ENCODE measurements around the gene ARHGAP26.

The ARHGAP26 gene

GRCh38 chr5:143166661-143167420 lies 396.7 kb downstream of the ARHGAP26 start:
- H3K4me1 ChIP-seq (ENCODE audit: control insufficient read depth, insufficient read depth, low read length): no peaks in the 10 kb centered on the region
- H3K36me3 ChIP-seq (ENCODE audit: control insufficient read depth, insufficient read depth, low read length): no peaks in the 10 kb centered on the region
- H3K9me3 ChIP-seq (ENCODE audit: control insufficient read depth, low read length): no peaks in the 10 kb centered on the region
- no peak overlapping the region for H3K9ac ChIP-seq (ENCODE audit: low read length)
- no peak overlapping the region for H3K4me3 ChIP-seq (ENCODE audit: low read length)
- H3K27me3 ChIP-seq (ENCODE audit: control insufficient read depth, insufficient read depth, low read length): no peaks in the 10 kb centered on the region

DNA sequence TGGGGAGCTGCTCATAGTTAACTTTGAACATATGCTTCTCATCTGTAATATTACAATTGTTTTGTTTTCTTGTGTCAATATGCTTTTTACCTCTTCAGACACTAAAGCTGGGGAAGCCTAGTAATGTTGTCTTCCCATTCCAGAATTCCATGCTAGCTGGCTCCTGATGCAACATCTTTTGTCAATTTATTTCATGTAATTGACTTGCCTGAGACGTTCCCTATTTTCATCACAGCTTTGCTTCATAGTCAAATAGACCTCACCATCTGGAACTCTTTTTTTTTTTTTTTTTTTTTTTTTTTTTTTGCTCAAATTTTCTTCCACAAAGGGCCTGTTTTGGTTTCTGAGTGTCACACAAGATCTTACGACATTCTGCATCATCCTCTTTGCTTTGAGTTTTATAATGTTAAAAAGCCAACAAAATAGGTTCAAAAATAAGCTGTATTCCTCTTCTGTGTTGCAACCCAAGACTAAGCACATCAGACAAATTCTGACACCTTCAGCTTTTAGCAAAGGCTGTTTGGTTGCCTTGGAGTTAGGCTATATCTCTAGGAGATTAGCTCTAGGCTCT lies 398.1 kb downstream of the ARHGAP26 start:
- Histone ChIP-seq H3K27me3 (ENCODE audit: control insufficient read depth, insufficient read depth, low read length) (no peaks in the 10 kb centered on the region), H3K4me3 (ENCODE audit: low read length) (no peak overlapping the region), H3K9ac (ENCODE audit: low read length) (no peak overlapping the region), H3K36me3 (ENCODE audit: control insufficient read depth, insufficient read depth, low read length) (no peaks in the 10 kb centered on the region), H3K4me1 (ENCODE audit: control insufficient read depth, insufficient read depth, low read length) (no peaks in the 10 kb centered on the region), H3K9me3 (ENCODE audit: control insufficient read depth, low read length) (no peaks in the 10 kb centered on the region)

DNA sequence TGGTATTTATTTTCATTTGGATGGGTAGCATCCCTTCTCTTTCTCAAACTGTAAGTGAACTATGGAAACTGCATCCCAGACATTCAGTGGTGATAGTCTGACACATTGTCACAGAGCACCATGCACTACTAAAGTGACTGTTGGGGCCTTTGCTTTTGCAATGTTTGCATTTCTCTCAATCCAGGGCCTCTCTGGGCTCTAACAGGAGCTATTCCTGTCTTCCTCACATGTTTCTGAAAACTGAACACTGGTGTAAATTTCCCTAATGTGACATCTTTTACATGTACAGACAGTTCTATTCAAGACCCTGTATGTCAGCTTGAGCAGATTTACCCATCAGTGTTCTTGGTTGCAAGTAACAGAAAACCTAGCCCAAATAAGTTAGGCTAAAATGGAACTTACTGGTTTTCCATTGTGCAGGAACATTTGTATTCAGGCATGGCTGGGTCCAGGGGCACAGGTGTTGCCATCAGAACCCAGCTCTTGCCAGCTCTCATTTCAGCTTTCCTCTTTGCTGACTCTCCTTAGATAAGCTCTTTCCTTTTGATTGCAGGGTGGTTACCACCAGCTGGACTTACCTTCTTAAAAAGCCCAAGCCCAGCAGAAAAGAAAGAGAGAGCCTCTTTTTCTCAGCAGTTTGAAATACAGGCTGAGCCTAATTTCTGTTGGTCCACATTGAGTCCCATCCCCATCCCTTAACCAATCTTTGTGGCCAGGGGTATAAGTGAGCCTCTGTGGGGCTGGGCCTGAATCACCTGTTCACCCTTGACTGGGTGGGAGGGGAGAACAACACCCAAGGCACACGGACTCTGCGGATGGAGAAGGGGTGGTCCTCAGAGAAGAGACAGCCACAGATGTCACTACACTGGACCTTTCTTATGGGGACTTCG lies 399.0 kb downstream of the ARHGAP26 start:
- Histone ChIP-seq H3K27me3 (ENCODE audit: control insufficient read depth, insufficient read depth, low read length) (no peaks in the 10 kb centered on the region), H3K4me1 (ENCODE audit: control insufficient read depth, insufficient read depth, low read length) (no peaks in the 10 kb centered on the region), H3K9ac (ENCODE audit: low read length) (no peak overlapping the region)

GRCh38 chr5:143170104-143170503 lies 399.9 kb downstream of the ARHGAP26 start:
- Histone ChIP-seq H3K9me3 (ENCODE audit: control insufficient read depth, low read length) (no peaks in the 10 kb centered on the region), H3K27me3 (ENCODE audit: control insufficient read depth, insufficient read depth, low read length) (no peaks in the 10 kb centered on the region), H3K4me1 (ENCODE audit: control insufficient read depth, insufficient read depth, low read length) (no peaks in the 10 kb centered on the region), H3K4me3 (ENCODE audit: low read length) (no peak overlapping the region), H3K36me3 (ENCODE audit: control insufficient read depth, insufficient read depth, low read length) (no peaks in the 10 kb centered on the region), H3K9ac (ENCODE audit: low read length) (no peak overlapping the region)

More for the DNA sequence above, 399.0 kb downstream of the ARHGAP26 start:
- Histone ChIP-seq H3K9me3 (ENCODE audit: control insufficient read depth, low read length) (no peaks in the 10 kb centered on the region), H3K36me3 (ENCODE audit: control insufficient read depth, insufficient read depth, low read length) (no peaks in the 10 kb centered on the region), H3K4me3 (ENCODE audit: low read length) (no peak overlapping the region)

DNA sequence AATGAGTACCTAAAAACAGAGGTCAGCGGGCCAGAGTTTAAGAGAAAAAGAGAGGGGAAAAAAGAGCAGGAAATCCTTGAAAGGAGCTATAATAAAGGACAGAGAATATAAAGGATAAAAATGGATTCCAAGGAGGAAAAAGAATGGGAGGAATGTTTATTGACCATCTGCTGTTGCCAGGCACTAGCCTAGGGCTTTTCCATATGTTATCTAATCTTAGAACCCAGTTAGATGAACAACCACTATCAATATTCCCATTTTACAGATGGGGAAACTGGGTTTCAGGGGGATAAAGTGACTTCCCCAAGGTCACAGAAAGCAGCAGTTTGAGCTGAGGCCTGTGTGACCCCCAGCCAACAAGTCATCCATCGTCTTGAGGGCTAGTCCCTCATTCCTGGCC lies 400.8 kb downstream of the ARHGAP26 start:
- H3K27me3 ChIP-seq (ENCODE audit: control insufficient read depth, insufficient read depth, low read length): no peaks in the 10 kb centered on the region
- H3K9me3 ChIP-seq (ENCODE audit: control insufficient read depth, low read length): no peaks in the 10 kb centered on the region
- H3K36me3 ChIP-seq (ENCODE audit: control insufficient read depth, insufficient read depth, low read length): no peaks in the 10 kb centered on the region
- no peak overlapping the region for H3K9ac ChIP-seq (ENCODE audit: low read length)
- no peaks in the 10 kb centered on the region for H3K4me1 ChIP-seq (ENCODE audit: control insufficient read depth, insufficient read depth, low read length)
- no peak overlapping the region for H3K4me3 ChIP-seq (ENCODE audit: low read length)

GRCh38 chr5:143172739-143173138 lies 402.6 kb downstream of the ARHGAP26 start:
- Histone ChIP-seq H3K4me3 (ENCODE audit: low read length) (no peak overlapping the region), H3K36me3 (ENCODE audit: control insufficient read depth, insufficient read depth, low read length) (no peaks in the 10 kb centered on the region), H3K9me3 (ENCODE audit: control insufficient read depth, low read length) (no peaks in the 10 kb centered on the region), H3K4me1 (ENCODE audit: control insufficient read depth, insufficient read depth, low read length) (peaks cover 5% of the 10 kb centered on the region), H3K27me3 (ENCODE audit: control insufficient read depth, insufficient read depth, low read length) (no peaks in the 10 kb centered on the region), H3K9ac (ENCODE audit: low read length) (no peak overlapping the region)

DNA sequence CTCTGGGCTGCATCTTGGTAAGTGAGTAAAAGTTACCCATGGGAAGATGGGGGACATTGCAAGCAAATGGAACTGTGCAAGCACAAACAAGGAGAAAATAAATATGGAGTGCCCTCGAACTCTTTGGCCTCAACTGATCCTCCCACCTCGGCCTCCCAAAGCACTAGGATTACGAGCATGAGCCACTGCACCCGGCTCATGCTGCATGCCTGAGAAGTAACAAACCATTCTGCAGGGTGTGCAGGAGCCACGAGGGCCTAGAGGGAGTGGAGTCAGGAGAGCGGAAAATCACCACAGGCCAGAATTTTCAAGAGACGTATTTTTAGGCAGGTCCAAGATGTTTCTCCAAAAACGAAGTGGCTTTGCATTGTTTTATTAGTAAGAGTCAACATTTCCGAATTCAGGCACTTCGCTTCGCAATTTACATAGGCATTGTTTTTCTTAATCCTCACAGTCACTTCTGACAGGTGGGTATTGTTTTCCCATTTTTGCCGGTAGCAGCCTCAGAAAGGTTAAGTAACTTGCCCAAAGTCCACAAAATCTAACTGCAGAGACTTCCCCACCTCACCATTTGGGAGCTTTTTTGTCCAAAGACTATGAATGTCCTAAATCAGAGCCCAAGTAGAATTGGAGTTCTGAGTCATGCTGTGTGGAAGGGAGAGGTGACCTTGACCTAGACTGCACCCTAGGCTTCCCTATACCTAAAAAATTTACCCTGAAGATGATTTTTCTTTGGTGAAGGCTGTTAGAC lies 403.1 kb downstream of the ARHGAP26 start:
- H3K36me3 ChIP-seq (ENCODE audit: control insufficient read depth, insufficient read depth, low read length): no peaks in the 10 kb centered on the region
- no peaks in the 10 kb centered on the region for H3K9me3 ChIP-seq (ENCODE audit: control insufficient read depth, low read length)
- no peaks in the 10 kb centered on the region for H3K27me3 ChIP-seq (ENCODE audit: control insufficient read depth, insufficient read depth, low read length)
- no peak overlapping the region for H3K4me3 ChIP-seq (ENCODE audit: low read length)
- H3K9ac ChIP-seq (ENCODE audit: low read length): no peak overlapping the region
- H3K4me1 ChIP-seq (ENCODE audit: control insufficient read depth, insufficient read depth, low read length): peaks cover 5% of the 10 kb centered on the region

DNA sequence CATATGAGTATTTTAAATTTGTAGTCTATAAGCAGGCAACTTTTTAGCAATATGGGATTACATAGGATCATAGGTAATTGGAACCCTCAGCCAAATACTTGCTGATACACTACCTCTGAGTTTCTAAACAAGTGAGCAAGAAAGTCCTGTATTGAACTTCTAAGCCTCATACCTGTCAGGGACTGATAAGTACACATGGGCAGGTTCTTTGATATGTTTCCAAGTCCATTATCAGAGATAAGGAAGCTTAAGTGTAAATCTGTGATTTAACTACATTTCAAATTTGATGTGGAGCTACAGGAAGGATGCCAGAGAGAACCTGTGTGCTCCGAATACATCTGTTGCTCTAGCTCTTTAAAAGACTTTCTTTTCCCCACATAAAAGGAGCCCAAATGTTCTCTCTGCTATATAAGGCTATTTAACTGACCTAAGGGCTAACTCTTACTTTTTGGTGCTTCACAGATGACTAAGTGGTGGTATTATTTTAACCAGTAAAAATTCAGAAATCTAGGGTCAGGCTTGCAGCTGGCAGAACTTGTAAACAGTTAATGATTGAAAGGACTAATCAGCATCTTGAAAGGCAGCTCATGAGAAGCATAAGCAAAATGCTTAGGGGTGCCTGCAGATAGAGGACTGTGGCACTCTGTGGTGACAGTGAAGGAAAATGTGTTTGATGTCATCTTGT lies 404.7 kb downstream of the ARHGAP26 start:
- Histone ChIP-seq H3K9ac (ENCODE audit: low read length) (no peak overlapping the region), H3K4me3 (ENCODE audit: low read length) (no peak overlapping the region), H3K9me3 (ENCODE audit: control insufficient read depth, low read length) (no peaks in the 10 kb centered on the region), H3K36me3 (ENCODE audit: control insufficient read depth, insufficient read depth, low read length) (no peaks in the 10 kb centered on the region), H3K4me1 (ENCODE audit: control insufficient read depth, insufficient read depth, low read length) (peaks cover 5% of the 10 kb centered on the region), H3K27me3 (ENCODE audit: control insufficient read depth, insufficient read depth, low read length) (no peaks in the 10 kb centered on the region)

DNA sequence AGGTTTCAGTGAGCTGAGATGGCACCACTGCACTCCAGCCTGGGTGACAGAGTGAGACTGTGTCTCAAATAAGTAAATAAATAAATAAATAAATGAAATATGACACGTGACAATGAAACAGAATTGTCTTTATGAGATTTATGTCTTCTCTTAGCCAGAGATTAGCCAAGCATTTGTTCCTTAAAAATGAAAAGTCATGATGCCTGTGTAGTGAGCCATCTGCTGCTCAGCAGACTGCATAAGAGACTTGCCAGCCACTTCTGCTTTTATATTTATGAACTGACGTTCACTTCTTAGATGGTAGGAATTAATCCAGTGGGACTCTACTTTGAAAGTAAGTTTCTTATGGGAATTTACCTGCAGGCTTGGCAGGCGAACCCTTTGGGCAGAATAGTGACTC lies 405.9 kb downstream of the ARHGAP26 start:
- Histone ChIP-seq H3K36me3 (ENCODE audit: control insufficient read depth, insufficient read depth, low read length) (no peaks in the 10 kb centered on the region), H3K9me3 (ENCODE audit: control insufficient read depth, low read length) (no peaks in the 10 kb centered on the region), H3K27me3 (ENCODE audit: control insufficient read depth, insufficient read depth, low read length) (no peaks in the 10 kb centered on the region), H3K9ac (ENCODE audit: low read length) (no peak overlapping the region), H3K4me3 (ENCODE audit: low read length) (no peak overlapping the region), H3K4me1 (ENCODE audit: control insufficient read depth, insufficient read depth, low read length) (peaks cover 5% of the 10 kb centered on the region)

- H3K4me3 ChIP-seq (ENCODE audit: low read length): no peak overlapping the region
Observed at GRCh38 chr5:143177263-143177983, 407.2 kb downstream of the ARHGAP26 start.

More at GRCh38 chr5:143177263-143177983, 407.2 kb downstream of the ARHGAP26 start:
- H3K9ac ChIP-seq (ENCODE audit: low read length): no peak overlapping the region
- H3K4me1 ChIP-seq (ENCODE audit: control insufficient read depth, insufficient read depth, low read length): peaks cover 12% of the 10 kb centered on the region
- H3K36me3 ChIP-seq (ENCODE audit: control insufficient read depth, insufficient read depth, low read length): no peaks in the 10 kb centered on the region
- no peaks in the 10 kb centered on the region for H3K27me3 ChIP-seq (ENCODE audit: control insufficient read depth, insufficient read depth, low read length)
- H3K9me3 ChIP-seq (ENCODE audit: control insufficient read depth, low read length): no peaks in the 10 kb centered on the region
